GM21576 (cell line): Measurements from ENCODE around the gene ZNF471.
A peak's percentile ranks its signal among the peaks of the same experiment; 100 is the strongest.

ENCODE experiments used
- ATAC-seq: cut with Tn5 transposase; IDR thresholded peaks from one replicate; pipeline ENCODE4 v1.9.1; 2021; ENCODE audit warnings: mild to moderate bottlenecking, moderate library complexity; ENCODE audit not compliant: unreplicated experiment

The ZNF471 gene

GRCh38 chr19:56507446-56508289, at the start of gene ZNF471:
Gene ZNF471 (plus strand): TSS chr19:56507855. CDS start chr19:56511572, 3,717 bp downstream.
- ATAC-seq = peak; percentile 66

GRCh38 chr19:56474308-56474707, 33.3 kb upstream of the ZNF471 start:
- ATAC-seq = no peak

- no peak for ATAC-seq
Observed at GRCh38 chr19:56476093-56476492, 31.6 kb upstream of the ZNF471 start.

- ATAC-seq = no peak
Observed at GRCh38 chr19:56476651-56477428, 30.8 kb upstream of the ZNF471 start, which contains the start of gene ZNF667. Gene ZNF667 (minus strand): TSS chr19:56477345. CDS start chr19:56462370, 14,975 bp downstream.

- ATAC-seq = no peak
Observed at GRCh38 chr19:56477429-56478338, 30.0 kb upstream of the ZNF471 start.

- ATAC-seq = no peak
Observed at GRCh38 chr19:56491399-56491798, 16.3 kb upstream of the ZNF471 start.

- ATAC-seq = no peak
Observed at GRCh38 chr19:56504581-56504980, 3.1 kb upstream of the ZNF471 start.

GRCh38 chr19:56508290-56508778, 679 bp downstream of the ZNF471 start:
- ATAC-seq = no peak

GRCh38 chr19:56525214-56525860, 17.7 kb downstream of the ZNF471 start:
- no peak for ATAC-seq

GRCh38 chr19:56537442-56537841, 29.8 kb downstream of the ZNF471 start:
- ATAC-seq = no peak

- ATAC-seq = peak; percentile 87
Observed at GRCh38 chr19:56538254-56538760, 30.7 kb downstream of the ZNF471 start.

GRCh38 chr19:56538761-56539263, 31.2 kb downstream of the ZNF471 start, which contains the start of gene ZFP28:
Gene ZFP28 (plus strand): TSS chr19:56538948. CDS start chr19:56539019, 71 bp downstream.
- ATAC-seq = peak; percentile 33

GRCh38 chr19:56543776-56544175, 36.1 kb downstream of the ZNF471 start:
- ATAC-seq = no peak

- no peak for ATAC-seq
Observed at GRCh38 chr19:56547535-56547934, 39.9 kb downstream of the ZNF471 start.

GRCh38 chr19:56554272-56554869, 46.7 kb downstream of the ZNF471 start:
- ATAC-seq = no peak

GRCh38 chr19:56562766-56563165, 55.1 kb downstream of the ZNF471 start:
- no peak for ATAC-seq

- peak; percentile 31 for ATAC-seq
Observed at GRCh38 chr19:56566904-56567273, 59.2 kb downstream of the ZNF471 start.

GRCh38 chr19:56567274-56568120, 59.8 kb downstream of the ZNF471 start, which contains the start of gene ZNF470:
Gene ZNF470 (plus strand): TSS chr19:56567468. CDS start chr19:56570312, 2,844 bp downstream.
- ATAC-seq = peak; percentile 95
